ENCODE measurements around the gene MEP1B.
"Not testable (repeated sequence)": the region's sequence is repeated elsewhere in the genome, so short reads cannot be mapped to it uniquely, and the experiment has no call there.

MEP1B gene

DNA sequence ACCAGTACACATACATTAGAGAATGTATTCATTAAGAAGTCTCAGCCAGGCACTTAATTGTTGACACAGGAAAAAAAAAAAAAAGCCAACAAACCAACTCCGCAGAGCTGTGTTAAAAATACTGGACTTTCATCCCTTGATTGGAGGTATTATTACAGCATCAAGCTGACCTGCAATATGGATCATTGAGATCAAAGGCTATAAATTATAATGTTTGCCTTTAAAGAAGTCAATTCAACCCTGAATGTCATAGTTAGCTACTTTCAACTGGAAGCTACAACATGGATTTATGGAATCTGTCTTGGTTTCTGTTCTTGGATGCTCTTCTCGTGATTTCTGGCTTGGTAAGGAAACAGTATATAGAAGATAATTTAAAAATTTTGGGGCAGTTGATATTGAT, at the start of gene MEP1B:
Gene MEP1B, plus strand, starts transcription at position 250 of the 400 bp plus-strand sequence. Its CDS starts 32 bp downstream, at position 282.
- DNase-seq, result no peak

DNA sequence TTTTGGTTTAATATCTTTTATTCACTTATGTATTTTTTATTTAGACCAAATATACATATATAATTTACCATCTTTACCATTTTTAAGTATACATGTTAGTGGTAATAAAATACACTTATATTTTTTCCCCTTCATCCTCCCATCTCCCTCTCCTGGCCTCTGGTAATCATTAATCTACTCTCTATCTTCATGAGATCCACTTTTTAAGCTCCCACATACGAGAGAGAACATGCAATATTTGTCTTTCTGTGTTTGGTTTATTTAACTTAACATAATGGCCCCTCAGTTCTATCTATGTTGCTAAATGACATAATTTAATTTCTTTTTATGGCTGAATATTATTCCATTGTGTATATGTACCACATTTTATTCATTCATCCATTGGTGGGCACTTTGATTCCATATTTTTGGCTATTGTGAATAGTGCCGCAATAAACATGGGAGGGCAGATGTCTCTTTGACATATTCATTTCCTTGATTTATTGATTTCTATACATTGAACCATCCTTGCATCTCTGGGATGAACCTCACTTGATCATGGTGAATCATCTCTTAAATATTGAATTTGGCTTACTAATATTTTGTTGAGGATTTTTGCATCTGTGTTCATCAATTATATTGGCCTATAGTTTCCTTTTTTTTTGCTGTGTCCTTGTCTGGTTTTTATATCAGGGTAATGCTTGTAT, 41.5 kb upstream of the MEP1B start:
- no peak for DNase-seq

DNA sequence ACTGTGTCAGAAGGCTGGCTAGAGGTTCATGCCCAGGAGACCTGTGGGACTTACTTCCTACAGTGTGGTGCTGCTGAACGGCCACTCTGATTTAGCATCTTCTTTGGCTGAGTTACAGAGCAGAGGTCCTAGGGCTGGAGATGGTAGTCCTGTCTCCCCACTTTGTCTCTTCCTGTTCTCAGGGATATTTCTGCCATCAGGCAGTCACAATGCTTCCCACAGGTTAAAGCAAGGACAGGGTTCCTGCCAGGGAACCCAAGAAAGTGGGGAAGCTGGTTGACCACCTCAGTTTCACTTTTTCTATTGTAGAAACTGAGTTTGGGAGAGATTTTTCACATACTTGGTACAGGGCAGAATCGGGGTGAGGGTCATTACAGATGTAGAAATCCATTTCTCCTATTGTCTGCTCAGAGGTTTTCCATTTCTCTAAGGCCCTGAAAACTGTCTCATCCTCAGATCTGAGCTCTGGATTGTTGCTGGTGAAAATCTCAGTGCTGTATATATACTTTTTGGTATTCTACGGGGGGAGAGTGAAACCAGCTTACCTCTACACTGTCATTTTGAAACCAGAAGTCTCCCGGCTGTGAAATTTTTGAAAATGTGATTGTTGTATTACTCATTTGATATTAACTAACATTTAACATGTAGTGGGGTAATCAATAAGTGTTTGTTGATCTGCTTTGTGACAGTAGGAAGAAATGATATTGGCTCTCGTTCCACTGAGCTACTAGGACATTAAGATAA, 37.0 kb upstream of the MEP1B start:
- DNase-seq, result no peak

DNA sequence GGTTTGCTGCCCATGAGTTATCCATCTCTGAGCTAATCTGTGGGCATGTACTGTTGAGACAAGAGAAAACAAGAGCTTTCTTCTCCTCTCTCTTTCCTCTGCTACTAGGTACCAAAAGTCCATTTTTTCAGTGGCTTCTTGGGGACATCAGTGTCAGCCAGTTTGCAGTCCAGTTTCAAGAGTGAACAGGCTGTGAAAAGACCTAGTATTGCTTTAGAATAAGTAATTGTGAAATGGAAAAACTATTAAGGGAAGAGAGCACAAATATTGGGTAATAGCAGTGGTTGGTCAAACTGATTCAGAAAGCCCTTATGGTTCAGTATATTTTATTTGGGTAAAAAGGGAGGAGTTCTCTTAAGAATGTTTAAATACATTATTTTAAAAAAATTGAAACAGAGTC, 33.0 kb upstream of the MEP1B start:
- DNase-seq, result no peak

DNA sequence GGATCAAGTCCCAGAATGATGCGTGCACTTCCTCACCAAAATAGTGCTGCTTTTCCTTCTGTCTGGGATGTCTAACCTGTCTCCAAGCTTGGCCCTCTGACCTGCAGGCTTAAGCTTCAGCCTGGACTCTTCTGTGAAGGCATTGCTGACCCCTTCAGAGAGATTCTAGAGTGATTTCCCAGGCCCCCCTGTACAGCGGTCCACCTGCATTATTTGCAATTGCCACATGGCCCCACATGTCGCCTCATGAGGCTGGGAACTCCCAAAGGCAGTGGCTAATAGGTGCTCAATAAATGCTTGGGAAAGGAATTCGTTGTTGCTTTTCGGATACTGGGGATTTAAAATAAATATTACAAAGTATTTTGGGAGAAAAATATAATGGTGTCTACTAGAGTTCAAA, 32.3 kb upstream of the MEP1B start:
- DNase-seq, result no peak

DNA sequence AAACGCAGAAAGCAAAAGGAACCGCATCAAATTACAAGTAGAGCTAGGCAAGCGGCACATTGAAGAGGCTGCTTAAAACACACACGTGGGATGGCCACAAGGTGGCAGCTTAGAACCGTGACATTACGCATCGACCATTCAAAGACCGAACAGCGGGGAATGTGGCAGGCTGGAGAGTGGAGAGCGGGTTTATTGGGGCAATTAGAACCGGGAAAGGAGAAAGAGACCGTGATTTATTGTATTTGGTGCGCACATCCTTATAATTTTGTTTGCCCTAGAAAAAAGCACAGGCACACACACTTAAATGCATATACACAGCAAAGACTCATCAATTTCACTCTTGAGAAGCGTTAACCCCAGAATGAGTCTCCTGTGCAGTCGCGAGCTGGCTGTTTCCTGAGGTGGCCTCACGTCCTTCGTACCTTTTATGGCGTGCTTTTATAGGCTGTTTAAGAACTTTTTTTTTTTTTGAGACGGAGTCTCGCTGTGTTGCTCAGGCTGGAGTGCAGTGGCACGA, 31.7 kb upstream of the MEP1B start:
- DNase-seq, result no peak

DNA sequence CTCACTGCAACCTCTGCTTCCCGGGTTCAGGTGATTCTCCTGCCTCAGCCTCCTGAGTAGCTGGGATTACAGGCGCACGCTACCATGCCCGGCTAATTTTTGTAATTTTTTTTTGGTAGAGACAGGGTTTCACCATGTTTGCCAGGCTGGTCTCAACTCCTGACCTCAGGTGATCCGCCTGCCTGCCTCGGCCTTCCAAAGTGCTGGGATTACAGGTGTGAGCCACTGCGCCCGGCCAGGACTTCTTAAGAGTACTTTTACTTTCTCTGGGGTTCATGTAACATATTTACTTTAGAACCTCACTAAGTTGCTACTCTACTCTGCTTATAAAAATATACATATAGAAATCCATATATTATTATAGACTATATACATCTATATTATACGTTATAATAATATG, 31.2 kb upstream of the MEP1B start:
- DNase-seq, result not testable (repeated sequence)

DNA sequence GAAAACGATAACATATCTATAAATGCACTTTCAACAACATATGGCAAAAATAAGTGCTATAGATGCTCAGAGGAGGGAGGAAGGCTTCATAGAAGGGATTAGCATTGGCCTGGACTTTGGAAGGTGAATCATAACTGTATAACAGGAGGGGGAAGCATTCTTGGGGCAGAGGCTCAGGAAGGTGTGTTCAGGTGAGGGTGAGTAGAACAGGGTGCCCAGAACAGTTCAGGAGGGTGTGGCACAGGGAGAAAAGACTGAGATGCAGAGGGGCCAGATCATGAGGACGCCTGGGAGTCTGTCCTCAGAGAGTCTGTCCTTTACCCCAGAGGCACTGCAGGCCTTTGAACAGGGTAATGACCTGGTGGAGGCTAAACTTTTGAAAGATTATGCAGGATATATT, 29.3 kb upstream of the MEP1B start:
- no peak for DNase-seq

DNA sequence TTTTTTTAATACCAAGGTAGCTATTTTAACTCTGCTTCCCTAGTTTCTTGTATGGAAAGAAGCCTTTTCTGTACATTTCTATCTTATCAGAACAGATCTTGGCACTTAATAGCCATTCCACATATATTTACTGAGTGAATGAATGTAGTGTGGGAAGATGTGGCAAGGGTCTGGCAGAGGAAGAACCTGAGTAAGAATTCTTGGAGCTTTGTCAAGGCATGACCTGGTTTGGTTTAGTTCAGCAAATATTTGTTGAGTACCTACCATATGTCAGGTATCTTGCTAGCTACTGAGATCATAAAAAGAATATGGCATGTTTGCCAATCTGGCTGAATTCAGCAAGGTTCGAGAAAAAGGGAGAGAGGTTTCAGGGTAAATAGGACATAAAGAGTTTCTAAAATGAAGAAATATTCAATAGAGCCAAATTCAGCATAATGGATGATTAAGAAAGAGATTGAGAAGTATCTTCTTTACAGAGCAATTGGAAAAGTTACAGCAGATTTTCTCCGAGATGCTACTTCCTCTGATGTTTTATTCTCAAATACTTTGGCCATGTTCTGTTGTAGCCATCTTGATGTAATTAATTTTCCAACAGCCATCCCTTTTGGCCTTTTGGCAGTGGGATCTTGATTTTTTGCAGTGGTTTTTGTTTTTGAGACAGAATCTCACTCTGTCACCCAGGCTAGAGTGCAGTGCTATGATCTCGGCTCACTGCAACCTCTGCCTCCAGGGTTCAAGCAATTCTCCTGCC, 21.7 kb upstream of the MEP1B start:
- DNase-seq, result no peak

DNA sequence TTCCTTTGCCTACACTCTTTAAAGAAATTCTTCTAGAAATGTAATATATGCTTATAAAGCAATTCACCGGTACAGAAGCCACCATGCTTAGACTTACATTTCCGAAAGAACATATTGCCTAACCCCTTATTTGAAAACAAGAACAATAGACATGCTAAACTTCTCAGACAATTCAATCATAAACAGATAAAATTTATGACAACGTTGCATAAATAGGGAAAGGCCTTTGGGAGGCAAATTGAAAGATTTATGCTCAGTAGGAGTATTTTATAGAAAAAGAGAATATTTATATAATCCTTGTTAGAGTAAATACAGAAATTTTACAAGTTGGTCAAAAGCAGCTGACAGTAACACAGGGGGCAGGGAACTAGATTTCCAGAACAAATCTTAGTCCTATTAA, 16.2 kb upstream of the MEP1B start:
- DNase-seq, result no peak

DNA sequence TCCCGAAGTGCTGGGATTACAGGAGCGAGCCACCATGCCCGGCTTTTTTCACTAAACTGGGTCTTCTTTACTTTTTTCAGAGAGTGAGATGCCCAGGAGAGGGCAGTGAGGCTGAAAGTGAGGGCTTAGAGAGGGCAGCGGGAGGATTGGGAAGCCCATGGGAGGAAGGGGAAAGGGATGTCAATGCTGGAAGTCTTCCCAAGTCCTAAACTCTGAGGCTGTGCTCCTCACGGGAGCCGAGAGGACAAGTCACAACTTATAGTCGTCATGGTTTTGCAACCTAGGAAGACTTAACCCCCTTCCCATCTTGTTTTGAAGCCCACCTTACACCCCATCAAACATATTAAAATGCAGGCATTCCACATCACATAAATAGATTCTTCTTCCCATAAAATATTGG, 15.1 kb upstream of the MEP1B start:
- DNase-seq, result no peak

DNA sequence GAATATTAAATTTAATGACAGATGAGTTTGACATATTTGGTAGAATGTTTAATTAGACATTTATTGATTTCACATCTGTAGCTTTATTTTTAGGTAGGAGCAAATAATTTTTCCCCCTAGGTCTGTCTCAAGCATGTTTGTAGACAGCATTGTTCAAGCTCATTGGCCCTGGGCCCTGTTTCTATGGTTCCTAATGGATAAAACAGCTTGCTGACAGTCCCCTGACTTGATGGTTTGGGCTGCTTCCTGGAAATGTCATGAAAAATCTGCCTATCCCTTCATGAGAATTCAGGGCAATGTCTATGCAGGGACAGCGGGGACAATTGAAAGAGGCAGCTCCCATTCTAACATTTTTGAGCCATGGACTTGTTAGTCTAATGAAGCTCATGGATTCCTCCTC, 14.6 kb upstream of the MEP1B start:
- no peak for DNase-seq

DNA sequence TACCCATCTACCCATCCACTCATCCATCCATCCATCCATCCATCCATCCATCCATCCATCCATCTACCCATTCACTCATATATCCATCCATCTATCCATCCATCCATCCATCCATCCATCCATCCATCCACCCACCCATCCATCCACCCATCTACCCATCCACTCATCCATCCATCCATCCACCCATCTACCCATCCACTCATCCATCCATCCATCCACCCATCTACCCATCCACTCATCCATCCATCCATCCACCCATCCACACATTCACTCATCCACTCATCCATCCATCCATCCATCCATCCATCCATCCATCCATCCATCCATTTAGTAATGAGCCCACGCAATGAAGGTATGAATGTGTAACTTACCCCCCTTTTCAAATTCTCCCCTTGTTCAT, 13.1 kb upstream of the MEP1B start:
- not testable (repeated sequence) for DNase-seq

DNA sequence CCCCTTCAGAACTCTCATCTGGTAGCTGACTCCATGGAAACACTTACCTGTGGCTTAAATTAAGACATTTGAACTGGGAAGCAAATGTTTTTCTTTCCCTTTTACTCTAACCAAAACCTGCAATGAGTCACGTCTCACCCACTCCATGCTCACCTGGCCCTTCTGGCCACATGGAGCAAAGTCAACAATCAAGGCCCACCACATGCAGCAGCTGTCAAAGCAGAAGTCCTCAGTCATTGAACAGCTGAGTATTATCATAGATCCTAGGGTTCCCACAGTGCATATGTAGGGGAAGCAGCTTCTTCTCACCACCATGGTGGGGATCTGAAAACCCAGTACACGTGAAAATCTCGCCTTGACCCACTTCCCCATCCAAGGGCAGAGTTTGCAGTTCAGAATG, 12.3 kb upstream of the MEP1B start:
- DNase-seq, result no peak

DNA sequence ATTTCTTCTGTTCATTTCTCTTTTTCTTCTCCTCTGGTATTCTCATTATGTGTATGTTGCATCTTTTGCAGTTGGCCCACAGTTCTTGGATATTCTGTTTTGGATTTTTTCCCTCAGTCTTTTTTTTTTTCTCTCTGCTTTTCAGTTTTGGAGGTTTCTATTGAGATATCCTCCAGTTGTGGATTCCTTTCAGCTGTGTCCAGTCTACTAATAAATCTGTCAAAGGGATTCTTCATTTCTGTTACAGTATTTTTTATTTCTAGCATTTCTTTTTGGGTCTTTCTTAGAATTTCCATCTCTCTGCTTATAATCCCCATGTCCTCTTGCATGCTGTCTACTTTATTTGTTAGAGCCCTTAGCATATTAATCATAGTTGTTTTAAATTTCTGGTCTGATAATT, 6.3 kb upstream of the MEP1B start:
- no peak for DNase-seq

DNA sequence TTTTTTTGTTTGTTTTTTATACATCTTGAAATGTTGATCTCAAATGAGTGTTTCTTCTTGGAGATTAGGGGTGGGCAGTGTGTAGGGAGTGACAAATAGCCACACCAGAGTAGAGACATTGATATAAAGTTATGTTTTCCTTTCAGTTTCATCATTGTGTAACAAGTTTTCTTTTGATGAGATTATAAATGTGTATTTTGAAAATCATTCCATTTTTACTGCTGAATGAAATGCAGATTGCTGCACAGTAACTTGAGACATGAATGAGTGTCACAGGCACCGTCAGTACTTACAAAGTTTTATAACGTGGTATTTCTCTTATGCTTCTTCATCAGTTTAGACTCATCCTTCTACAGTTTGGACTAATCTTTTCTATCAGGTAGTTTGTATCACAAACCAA, 370 bp downstream of the MEP1B start:
- DNase-seq, result no peak

DNA sequence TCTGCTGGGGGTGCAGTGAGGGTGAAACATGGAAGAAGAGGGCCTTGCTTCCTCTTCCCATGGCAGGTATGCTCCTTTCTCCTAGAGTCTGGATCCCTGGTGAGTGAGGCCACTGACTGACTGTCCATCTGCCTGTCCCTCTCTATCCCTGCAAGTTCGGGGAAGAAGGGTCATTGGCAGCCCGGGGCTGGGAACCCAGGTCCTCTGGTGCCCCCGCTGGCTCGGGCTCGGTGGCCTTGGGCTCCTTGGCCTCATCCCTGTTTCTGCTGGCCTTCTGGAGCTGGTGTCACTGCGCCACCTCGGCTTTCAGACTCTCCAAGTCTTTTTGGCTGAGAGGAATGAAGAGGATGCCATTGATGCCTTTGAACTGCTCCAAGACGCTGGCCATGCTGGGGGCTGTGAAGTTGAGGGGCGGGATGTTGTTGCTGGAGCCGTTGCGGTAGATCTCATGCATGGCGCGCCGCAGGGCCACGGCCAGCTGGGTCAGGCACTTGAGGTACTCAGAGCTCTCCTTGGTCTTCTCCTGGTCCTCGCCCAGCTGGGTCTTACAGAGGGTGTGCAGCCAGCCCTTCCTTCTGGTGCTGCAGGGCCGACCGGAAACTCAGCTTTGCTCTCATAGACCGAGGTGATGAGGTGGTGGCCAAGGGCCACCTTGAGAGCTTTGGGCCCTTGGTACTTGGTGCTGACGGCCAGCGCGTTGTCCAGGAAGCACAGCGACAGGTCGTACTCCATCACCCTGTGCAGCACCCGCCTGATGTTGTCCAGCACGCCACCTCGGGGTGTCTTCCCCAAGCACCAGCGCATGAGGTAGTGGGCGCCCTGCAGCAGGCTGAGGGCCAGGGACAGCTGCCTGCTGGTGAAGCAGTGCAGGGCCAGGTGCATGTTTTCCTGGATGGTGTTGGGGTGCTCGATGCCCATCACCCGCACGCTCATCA, 6.3 kb downstream of the MEP1B start:
- no peak for DNase-seq

DNA sequence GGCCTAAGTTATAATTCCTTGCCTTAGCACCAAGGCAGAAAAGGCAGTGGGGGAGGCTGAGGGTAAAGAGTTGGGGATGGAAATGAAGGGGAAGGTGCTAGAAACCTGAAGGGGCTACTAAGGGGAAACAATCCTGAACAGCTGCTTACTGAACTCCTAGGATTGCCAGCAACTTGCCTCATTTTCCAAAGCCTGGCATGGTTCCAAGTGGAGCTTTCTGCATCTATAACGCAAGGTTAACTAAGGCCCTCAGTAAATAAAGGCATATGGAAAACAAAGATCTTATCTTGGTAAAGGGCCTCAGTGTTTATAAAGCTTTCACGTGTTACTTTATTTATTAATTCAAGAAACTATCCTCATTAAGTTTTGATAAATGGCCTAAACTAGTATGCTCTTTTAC, 10.9 kb downstream of the MEP1B start:
- no peak for DNase-seq

DNA sequence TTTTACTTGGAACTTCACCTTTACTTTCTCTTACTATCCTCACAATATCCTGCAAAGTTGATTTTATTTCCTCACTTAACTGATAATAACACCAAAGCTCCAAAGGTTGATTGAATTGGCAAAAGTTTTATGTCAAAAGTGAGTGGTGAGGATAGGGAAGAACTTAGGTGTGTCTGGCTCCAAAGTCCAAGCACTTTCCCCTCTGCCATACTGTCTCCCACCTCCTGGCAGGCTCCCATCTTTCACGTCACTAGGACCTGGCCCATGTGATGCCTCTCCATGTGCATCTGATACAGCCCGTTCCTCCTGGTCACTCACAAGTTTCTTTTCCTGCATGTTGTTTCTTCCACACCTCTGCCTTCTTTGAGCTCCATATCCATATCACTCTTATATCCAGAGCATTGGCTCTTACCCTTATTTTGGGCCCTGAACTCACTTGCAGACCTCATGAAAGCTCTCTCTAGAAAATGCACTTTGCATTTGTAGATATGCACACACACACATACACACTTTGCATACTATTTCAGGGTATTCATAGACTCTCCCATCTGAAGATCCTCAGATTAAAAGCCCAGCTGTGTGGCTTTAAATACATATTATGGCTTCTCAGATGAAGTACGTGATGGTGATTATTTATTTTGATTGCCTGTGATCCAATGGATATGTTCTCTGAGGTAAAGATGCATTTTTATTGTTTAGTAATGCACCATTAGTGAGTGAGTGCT, 12.3 kb downstream of the MEP1B start:
- no peak for DNase-seq

DNA sequence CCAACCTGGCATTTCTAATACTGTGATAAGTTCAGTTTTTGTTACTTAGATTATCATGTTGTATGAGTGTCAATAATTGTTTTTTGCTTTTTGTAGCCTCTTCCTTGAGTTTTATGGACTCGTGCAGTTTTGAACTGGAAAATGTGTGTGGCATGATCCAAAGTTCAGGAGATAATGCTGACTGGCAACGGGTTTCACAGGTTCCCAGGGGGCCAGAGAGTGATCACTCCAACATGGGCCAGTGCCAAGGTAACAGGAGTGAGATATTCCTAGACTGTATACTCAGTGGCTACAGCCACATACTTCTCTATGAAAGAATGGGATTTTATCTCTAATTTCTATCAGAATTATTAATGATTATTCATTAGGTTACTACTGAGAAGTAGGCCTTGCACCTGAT, 18.2 kb downstream of the MEP1B start:
- no peak for DNase-seq

DNA sequence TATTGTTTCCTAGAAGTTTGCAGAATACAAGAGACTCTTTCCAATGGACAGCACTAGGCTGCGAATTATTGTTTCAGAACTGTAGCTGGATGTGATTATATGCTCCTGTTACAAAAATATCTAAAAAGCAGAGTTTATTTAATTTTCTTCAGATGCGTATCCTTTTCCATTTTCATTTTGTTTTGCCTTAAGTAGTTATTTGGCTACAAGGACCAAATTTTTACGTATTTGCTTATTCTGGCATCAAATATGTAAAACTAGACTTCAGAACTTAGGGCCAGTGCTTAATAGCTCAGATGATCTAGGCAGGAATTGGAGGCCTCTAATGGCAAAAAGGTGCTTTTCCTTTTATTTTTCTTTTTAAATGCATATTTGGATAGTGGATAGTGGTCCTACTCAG, 18.7 kb downstream of the MEP1B start:
- no peak for DNase-seq

Measured in cortex of kidney (tissue), 1 donor.